ENCODE results near the gene CD28. TPM values are rescaled to one million over a fixed set of nuclear protein-coding genes. Genes with fewer than 3 reads are reported as not detected.

CD28 gene
- polyA plus RNA-seq, 1 donor from 2014 or later = not detected

GRCh38 chr2:203685789-203686420 lies 20.5 kb upstream of the CD28 start:
- TF ChIP-seq TAF1 (IDR thresholded peaks at IDR 0.05; ENCODE audit: low read depth) (no peak), EP300 (conservative IDR thresholded peaks at IDR 0.05; ENCODE audit: poor library complexity, severe bottlenecking) (no peak), MXI1 (conservative IDR thresholded peaks at IDR 0.05; ENCODE audit: poor library complexity, severe bottlenecking) (no peak), POLR2AphosphoS5 (IDR thresholded peaks at IDR 0.05) (no peak), SMC3 (conservative IDR thresholded peaks at IDR 0.05; ENCODE audit: poor library complexity) (no peak), REST (IDR thresholded peaks at IDR 0.05; ENCODE audit: borderline replicate concordance) (no peak)
- H3K9ac ChIP-seq (ENCODE audit: low read length) = no peak overlapping the region

GRCh38 chr2:203687165-203687564 lies 19.3 kb upstream of the CD28 start:
- Histone ChIP-seq H3K4me2 (ENCODE audit: low read length) (no peak overlapping the region), H3K79me2 (replicated peaks; ENCODE audit: insufficient read depth, low read length) (no peaks in the 10 kb centered on the region), H3K9me3 (ENCODE audit: low read length) (no peaks in the 10 kb centered on the region), H3K4me3 (ENCODE audit: low read length) (no peak overlapping the region), H2AFZ (ENCODE audit: low read depth, low read length) (no peak overlapping the region), H4K20me1 (ENCODE audit: insufficient read depth) (no peaks in the 10 kb centered on the region), H3K9me2 (ENCODE audit: insufficient read depth, low read length) (no peaks in the 10 kb centered on the region), H3F3A (ENCODE audit: insufficient read depth, low read length, poor library complexity, severe bottlenecking) (no peaks in the 10 kb centered on the region), H3K36me3 (ENCODE audit: insufficient read depth, low read length) (no peaks in the 10 kb centered on the region), H3K9ac (ENCODE audit: low read length) (no peak overlapping the region), H3K27me3 (ENCODE audit: insufficient read depth, low read depth, low read length) (no peaks in the 10 kb centered on the region), H3K27ac (ENCODE audit: low read length) (no peak overlapping the region)
- TF ChIP-seq REST (IDR thresholded peaks at IDR 0.05; ENCODE audit: borderline replicate concordance) = no peak
- no peak for TF ChIP-seq EZH2 (IDR thresholded peaks at IDR 0.05; ENCODE audit: borderline replicate concordance, insufficient read depth, low read length, poor library complexity, severe bottlenecking)
- TF ChIP-seq EP300 (conservative IDR thresholded peaks at IDR 0.05; ENCODE audit: poor library complexity, severe bottlenecking) = no peak
- TF ChIP-seq POLR2AphosphoS5 (IDR thresholded peaks at IDR 0.05) = no peak
- TF ChIP-seq CTCF (IDR thresholded peaks at IDR 0.05; ENCODE audit: poor library complexity, severe bottlenecking) = no peak
- no peak for TF ChIP-seq MXI1 (conservative IDR thresholded peaks at IDR 0.05; ENCODE audit: poor library complexity, severe bottlenecking)
- TF ChIP-seq RAD21 (conservative IDR thresholded peaks at IDR 0.05) = no peak
- no peak for TF ChIP-seq SMC3 (conservative IDR thresholded peaks at IDR 0.05; ENCODE audit: poor library complexity)
- TF ChIP-seq TAF1 (IDR thresholded peaks at IDR 0.05; ENCODE audit: low read depth) = no peak

More at GRCh38 chr2:203685789-203686420, 20.5 kb upstream of the CD28 start:
- H3K9me2 ChIP-seq (ENCODE audit: insufficient read depth, low read length) = no peaks in the 10 kb centered on the region
- H2AFZ ChIP-seq (ENCODE audit: low read depth, low read length) = no peak overlapping the region
- H3K4me3 ChIP-seq (ENCODE audit: low read length) = no peak overlapping the region
- no peaks in the 10 kb centered on the region for H3K79me2 ChIP-seq (replicated peaks; ENCODE audit: insufficient read depth, low read length)
- no peaks in the 10 kb centered on the region for H4K20me1 ChIP-seq (ENCODE audit: insufficient read depth)
- H3K4me2 ChIP-seq (ENCODE audit: low read length) = no peak overlapping the region
- no peaks in the 10 kb centered on the region for H3F3A ChIP-seq (ENCODE audit: insufficient read depth, low read length, poor library complexity, severe bottlenecking)
- no peaks in the 10 kb centered on the region for H3K9me3 ChIP-seq (ENCODE audit: low read length)
- no peaks in the 10 kb centered on the region for H3K36me3 ChIP-seq (ENCODE audit: insufficient read depth, low read length)
- H3K27me3 ChIP-seq (ENCODE audit: insufficient read depth, low read depth, low read length) = no peaks in the 10 kb centered on the region
- no peak overlapping the region for H3K27ac ChIP-seq (ENCODE audit: low read length)

All from neural cell (in vitro differentiated cells).